SJCRH30 (cell line): Measurements from ENCODE around the gene MED10. TPM values are rescaled to one million over a fixed set of nuclear protein-coding genes. Genes with fewer than 3 reads are reported as not detected.
A peak's percentile ranks its signal among the peaks of the same experiment; 100 is the strongest.

Experiments
- DNase-seq, 2 experiments: peaks; one replicate each; pipeline ENCODE4 v3.0.0-alpha.2; 2015 to 2020
- H3K27ac ChIP-seq: fragments of 250-450 bp; sonication (Bioruptor Pico); 2 replicates; pipeline ENCODE4 v1.5.1; 2020; ENCODE audit warnings: mild to moderate bottlenecking, moderate library complexity
- H3K27me3 ChIP-seq: fragments of 250-450 bp; sonication (Bioruptor Pico); 2 replicates; pipeline ENCODE4 v1.5.1; 2020; ENCODE audit warnings: mild to moderate bottlenecking, moderate library complexity
- H3K36me3 ChIP-seq: fragments of 250-450 bp; sonication (Bioruptor Pico); 2 replicates; pipeline ENCODE4 v1.5.1; 2020; ENCODE audit warnings: mild to moderate bottlenecking, moderate library complexity
- H3K4me1 ChIP-seq: fragments of 250-450 bp; sonication (Bioruptor Pico); 2 replicates; pipeline ENCODE4 v1.5.1; 2020; ENCODE audit warnings: mild to moderate bottlenecking, moderate library complexity
- H3K4me3 ChIP-seq: fragments of 250-450 bp; sonication (Bioruptor Pico); 2 replicates; pipeline ENCODE4 v1.5.1; 2020; ENCODE audit warnings: mild to moderate bottlenecking, moderate library complexity
- H3K9me3 ChIP-seq: fragments of 250-450 bp; sonication (Bioruptor Pico); replicated peaks from 2 replicates; pipeline ENCODE4 v1.5.1; 2020; ENCODE audit warnings: mild to moderate bottlenecking, moderate library complexity
- total RNA-seq: library from RNA; depleted of rRNA; stranded (reverse); fragments of >200 nt; shearing (Covaris generic); gene quantifications from 2 replicates; pipeline ENCODE4 v1.2.3, GENCODE V29; 2014

MED10 gene
- total RNA-seq, 1 experiment from 2014 or later: 14.8 TPM

GRCh38 chr5:6393596-6394194, 15.3 kb upstream of the MED10 start:
- DNase-seq: no peak
- Histone ChIP-seq H3K27me3 (no peaks in the 10 kb centered on the region), H3K36me3 (no peaks in the 10 kb centered on the region), H3K27ac (no peak overlapping the region), H3K4me3 (no peak overlapping the region), H3K4me1 (no peaks in the 10 kb centered on the region), H3K9me3 (no peaks in the 10 kb centered on the region)

- Histone ChIP-seq H3K27me3 (no peaks in the 10 kb centered on the region), H3K27ac (no peak overlapping the region), H3K9me3 (no peaks in the 10 kb centered on the region), H3K4me1 (no peaks in the 10 kb centered on the region), H3K4me3 (no peak overlapping the region), H3K36me3 (no peaks in the 10 kb centered on the region)
- DNase-seq: no peak
Observed at GRCh38 chr5:6392561-6392960, 14.2 kb upstream of the MED10 start.

DNA sequence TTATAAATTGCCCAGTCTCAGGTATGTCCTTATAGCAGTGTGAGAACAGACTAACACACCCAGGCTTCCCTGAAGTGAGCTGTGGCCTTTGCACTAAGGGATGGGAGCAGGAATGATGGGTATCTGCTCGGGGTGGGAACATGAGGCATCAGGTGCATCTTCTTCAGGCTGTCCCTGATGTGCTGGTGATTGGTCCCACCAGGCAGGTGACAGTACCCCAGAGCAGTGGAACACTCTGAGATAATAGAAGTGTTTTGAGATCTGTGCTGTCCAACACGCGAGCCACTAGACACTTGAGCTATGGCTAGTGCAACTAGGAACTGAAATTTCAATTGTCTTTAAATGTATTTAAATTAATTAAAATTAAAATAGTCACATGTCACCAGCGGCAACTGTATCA, 12.8 kb upstream of the MED10 start:
- H3K27me3 ChIP-seq: no peaks in the 10 kb centered on the region

GRCh38 chr5:6389946-6390530, 11.7 kb upstream of the MED10 start:
- H3K4me1 ChIP-seq: no peaks in the 10 kb centered on the region
- DNase-seq: no peak
- no peaks in the 10 kb centered on the region for H3K27me3 ChIP-seq
- no peak overlapping the region for H3K4me3 ChIP-seq
- no peak overlapping the region for H3K27ac ChIP-seq
- no peaks in the 10 kb centered on the region for H3K9me3 ChIP-seq
- no peaks in the 10 kb centered on the region for H3K36me3 ChIP-seq

More for the DNA sequence above, 12.8 kb upstream of the MED10 start:
- DNase-seq: no peak
- Histone ChIP-seq H3K4me1 (no peaks in the 10 kb centered on the region), H3K27ac (no peak overlapping the region), H3K4me3 (no peak overlapping the region), H3K36me3 (no peaks in the 10 kb centered on the region), H3K9me3 (no peaks in the 10 kb centered on the region)

- H3K4me1 ChIP-seq: no peaks in the 10 kb centered on the region
- no peaks in the 10 kb centered on the region for H3K36me3 ChIP-seq
- no peak overlapping the region for H3K27ac ChIP-seq
- no peak for DNase-seq
- H3K27me3 ChIP-seq: no peaks in the 10 kb centered on the region
- no peak overlapping the region for H3K4me3 ChIP-seq
- H3K9me3 ChIP-seq: no peaks in the 10 kb centered on the region
Observed at GRCh38 chr5:6389397-6389796, 11.1 kb upstream of the MED10 start.

GRCh38 chr5:6387970-6388369, 9.6 kb upstream of the MED10 start:
- H3K36me3 ChIP-seq: no peaks in the 10 kb centered on the region
- DNase-seq: no peak
- H3K4me1 ChIP-seq: no peaks in the 10 kb centered on the region
- no peaks in the 10 kb centered on the region for H3K27me3 ChIP-seq
- no peak overlapping the region for H3K4me3 ChIP-seq
- H3K27ac ChIP-seq: no peak overlapping the region
- H3K9me3 ChIP-seq: no peaks in the 10 kb centered on the region

DNA sequence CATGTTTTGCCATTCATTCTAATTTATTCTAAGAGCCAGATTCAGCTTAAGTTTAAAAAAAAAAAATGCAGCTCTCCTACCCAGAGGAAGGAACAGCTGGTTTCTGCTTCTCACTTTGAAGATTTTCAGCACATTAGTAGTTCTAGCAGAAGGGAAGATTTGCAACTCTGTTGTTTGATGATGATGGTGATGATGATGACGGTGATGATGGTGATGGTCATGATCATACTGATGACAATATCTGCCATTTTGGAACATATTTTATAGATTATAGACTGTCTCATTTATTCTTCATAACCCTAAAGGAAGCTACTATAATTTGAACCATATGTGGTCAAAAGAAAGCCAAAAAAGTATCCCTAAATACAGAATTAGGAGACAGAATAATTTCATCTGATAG, 7.9 kb upstream of the MED10 start:
- no peaks in the 10 kb centered on the region for H3K36me3 ChIP-seq
- no peak overlapping the region for H3K27ac ChIP-seq
- H3K4me1 ChIP-seq: no peaks in the 10 kb centered on the region
- no peak overlapping the region for H3K4me3 ChIP-seq
- H3K9me3 ChIP-seq: no peaks in the 10 kb centered on the region
- H3K27me3 ChIP-seq: no peaks in the 10 kb centered on the region
- no peak for DNase-seq

DNA sequence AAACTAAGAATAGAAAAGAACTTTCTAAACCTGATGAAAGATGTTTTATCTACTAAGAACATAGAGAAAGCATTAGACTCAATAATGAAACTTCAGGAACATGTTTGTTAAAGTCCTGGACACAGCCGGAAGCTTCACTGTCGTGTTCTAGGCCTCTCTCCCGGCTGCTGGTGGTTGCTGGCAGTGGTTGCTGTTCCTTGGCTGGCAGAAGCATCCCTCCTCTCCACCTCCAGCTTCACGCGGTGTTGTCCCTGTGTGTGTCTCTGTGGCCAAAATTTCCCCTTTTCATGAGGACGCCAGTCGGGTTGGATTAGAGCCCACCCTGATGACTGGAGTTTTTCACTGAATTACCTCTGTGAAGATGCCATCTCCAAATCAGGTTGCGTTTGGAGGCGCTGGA, 6.5 kb upstream of the MED10 start:
- Histone ChIP-seq H3K27me3 (no peaks in the 10 kb centered on the region), H3K36me3 (no peaks in the 10 kb centered on the region), H3K27ac (no peak overlapping the region), H3K4me1 (no peaks in the 10 kb centered on the region), H3K9me3 (no peaks in the 10 kb centered on the region), H3K4me3 (no peak overlapping the region)
- no peak for DNase-seq

DNA sequence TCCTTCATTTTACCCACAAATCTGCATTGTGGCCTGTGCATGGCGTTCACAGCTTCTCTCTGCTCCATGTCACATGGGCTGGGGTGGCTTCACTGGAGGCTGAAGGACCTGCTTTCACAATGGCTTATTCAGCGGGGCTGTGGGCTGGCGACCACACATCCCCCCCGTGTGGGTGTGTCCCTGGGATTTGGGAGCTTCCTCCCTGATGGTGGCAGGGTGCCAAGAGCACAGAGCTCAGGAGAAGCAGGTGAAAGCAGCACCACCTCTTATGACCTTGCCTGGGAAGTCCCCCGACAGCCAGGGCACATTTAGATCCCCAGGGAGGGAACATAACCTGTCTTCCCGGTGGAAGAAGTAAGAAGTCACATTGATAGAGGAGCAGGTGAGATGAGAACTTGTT, 5.0 kb upstream of the MED10 start:
- H3K27me3 ChIP-seq: no peaks in the 10 kb centered on the region
- no peaks in the 10 kb centered on the region for H3K4me1 ChIP-seq
- H3K4me3 ChIP-seq: no peak overlapping the region
- DNase-seq: no peak
- H3K36me3 ChIP-seq: no peaks in the 10 kb centered on the region
- H3K9me3 ChIP-seq: no peaks in the 10 kb centered on the region
- no peak overlapping the region for H3K27ac ChIP-seq

DNA sequence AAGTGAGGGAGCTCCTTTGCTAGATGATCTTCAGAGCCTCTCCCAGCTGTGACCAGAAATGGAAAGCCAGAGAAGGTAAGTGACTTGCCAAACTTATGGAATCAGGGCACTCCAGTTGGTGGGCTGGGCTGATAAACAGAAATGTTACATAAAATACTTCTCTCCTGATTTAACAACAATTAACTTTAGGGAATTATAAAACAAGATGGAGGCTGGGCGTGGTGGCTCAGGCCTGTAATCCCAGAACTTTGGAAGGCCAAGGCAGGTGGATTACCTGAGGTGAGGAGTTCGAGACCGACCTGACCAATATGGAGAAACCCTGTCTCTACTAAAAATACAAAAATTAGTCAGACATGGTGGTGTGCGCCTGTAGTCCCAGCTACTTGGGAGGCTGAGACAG, 899 bp upstream of the MED10 start:
- no peak for DNase-seq
- H3K27ac ChIP-seq: no peak overlapping the region

DNA sequence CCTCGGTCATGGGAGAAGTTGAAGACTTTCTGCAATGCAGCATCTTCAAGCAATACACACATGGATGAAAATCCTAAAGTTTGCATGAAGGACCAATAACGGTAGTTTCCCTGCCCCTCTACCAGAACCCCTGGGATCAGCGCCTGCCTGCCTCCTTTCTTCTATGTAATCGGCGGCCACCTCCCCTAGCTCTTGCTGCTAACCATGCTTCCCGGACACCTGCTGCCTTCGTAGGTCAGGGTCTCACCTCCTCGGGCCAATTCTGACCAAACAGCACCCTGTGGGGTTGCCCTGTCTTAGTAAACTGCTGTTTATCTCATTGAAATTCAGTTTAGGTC, 388 bp upstream of the MED10 start:
- H3K9me3 ChIP-seq: no peaks in the 10 kb centered on the region
- H3K36me3 ChIP-seq: peaks cover 15% of the 10 kb centered on the region
- H3K27me3 ChIP-seq: no peaks in the 10 kb centered on the region
- no peaks in the 10 kb centered on the region for H3K4me1 ChIP-seq
- H3K27ac ChIP-seq: no peak overlapping the region
- no peak for DNase-seq
- peak overlapping the region; percentile 88 for H3K4me3 ChIP-seq

More for the DNA sequence above, 899 bp upstream of the MED10 start:
- Histone ChIP-seq H3K9me3 (no peaks in the 10 kb centered on the region), H3K4me3 (peak overlapping the region; percentile 88), H3K27me3 (no peaks in the 10 kb centered on the region), H3K36me3 (peaks cover 10% of the 10 kb centered on the region), H3K4me1 (no peaks in the 10 kb centered on the region)

GRCh38 chr5:6377582-6377904, 804 bp downstream of the MED10 start:
- Histone ChIP-seq H3K27me3 (no peaks in the 10 kb centered on the region), H3K36me3 (peaks cover 17% of the 10 kb centered on the region), H3K4me3 (peak overlapping the region; percentile 88), H3K9me3 (no peaks in the 10 kb centered on the region), H3K4me1 (no peaks in the 10 kb centered on the region), H3K27ac (peak overlapping the region; percentile 53; the same call in 1 of the 2 replicates)
- DNase-seq: no peak

DNA sequence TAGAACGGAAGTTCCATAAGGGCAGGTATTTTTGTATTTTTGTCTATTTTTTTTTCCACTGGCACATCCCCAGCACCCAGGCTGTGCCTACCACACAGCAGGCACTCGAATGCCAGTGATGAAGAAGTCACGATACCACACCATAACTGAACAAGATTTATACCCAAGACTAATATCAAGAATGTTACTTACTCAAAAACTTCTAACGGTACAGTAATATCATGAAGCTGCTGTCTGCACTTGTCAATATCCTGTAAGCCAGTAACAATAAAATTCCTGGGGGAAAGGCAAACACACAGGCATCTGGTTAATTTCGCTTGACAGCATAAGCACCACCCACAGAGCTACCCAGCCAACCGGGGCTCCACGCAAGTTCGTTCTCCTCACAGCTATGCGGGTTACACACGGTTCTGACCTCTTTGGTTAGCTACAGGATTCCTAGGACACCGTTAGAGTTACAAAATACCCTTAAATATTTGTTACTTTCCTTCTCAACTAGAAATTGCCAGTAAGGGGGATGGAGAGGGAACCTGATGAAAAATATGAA, 1.3 kb downstream of the MED10 start:
- H3K27me3 ChIP-seq: no peaks in the 10 kb centered on the region
- H3K4me1 ChIP-seq: no peaks in the 10 kb centered on the region
- H3K4me3 ChIP-seq: peak overlapping the region; percentile 88; the same call in 1 of the 2 replicates
- no peak overlapping the region for H3K27ac ChIP-seq
- DNase-seq: no peak
- no peaks in the 10 kb centered on the region for H3K9me3 ChIP-seq
- peaks cover 17% of the 10 kb centered on the region for H3K36me3 ChIP-seq

DNA sequence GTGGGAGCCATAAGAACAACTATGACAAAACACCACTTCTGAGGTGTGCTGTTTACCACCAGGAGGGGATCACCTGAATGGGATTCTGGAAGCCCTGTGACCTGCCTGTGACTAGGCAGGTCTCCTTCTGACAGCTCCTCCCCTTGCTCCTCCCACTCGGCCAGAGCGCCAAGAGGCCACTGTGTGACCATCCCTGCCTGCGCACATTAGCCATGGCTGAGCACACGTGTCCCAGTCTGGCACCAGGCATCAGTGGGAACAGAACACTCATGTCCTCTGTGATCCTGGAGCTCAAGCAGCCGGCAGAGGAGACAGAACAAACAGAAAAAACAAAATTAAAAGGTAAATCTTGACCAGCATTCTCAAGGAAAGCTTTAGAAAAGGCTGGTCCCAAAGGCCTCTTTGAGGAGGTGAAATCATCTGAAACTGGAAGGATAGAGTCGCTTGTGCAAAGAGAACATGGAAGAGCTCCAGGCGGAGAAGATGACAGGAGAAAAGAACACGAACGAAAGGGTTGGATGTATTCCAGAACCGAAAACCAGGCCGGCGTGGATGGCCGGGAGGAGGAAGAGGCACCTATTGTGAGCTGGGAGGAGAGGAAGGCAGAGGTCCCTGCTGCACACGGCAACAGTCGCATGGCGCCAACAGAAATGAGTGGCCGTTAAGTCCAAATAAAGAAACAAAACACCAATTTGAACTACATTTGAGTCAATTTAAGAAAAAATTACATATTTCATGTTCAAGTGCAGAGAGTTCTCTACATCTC, 5.1 kb downstream of the MED10 start:
- no peak overlapping the region for H3K4me3 ChIP-seq
- H3K4me1 ChIP-seq: no peaks in the 10 kb centered on the region
- peaks cover 17% of the 10 kb centered on the region for H3K36me3 ChIP-seq
- H3K9me3 ChIP-seq: no peaks in the 10 kb centered on the region
- H3K27me3 ChIP-seq: no peaks in the 10 kb centered on the region
- DNase-seq: no peak
- no peak overlapping the region for H3K27ac ChIP-seq

DNA sequence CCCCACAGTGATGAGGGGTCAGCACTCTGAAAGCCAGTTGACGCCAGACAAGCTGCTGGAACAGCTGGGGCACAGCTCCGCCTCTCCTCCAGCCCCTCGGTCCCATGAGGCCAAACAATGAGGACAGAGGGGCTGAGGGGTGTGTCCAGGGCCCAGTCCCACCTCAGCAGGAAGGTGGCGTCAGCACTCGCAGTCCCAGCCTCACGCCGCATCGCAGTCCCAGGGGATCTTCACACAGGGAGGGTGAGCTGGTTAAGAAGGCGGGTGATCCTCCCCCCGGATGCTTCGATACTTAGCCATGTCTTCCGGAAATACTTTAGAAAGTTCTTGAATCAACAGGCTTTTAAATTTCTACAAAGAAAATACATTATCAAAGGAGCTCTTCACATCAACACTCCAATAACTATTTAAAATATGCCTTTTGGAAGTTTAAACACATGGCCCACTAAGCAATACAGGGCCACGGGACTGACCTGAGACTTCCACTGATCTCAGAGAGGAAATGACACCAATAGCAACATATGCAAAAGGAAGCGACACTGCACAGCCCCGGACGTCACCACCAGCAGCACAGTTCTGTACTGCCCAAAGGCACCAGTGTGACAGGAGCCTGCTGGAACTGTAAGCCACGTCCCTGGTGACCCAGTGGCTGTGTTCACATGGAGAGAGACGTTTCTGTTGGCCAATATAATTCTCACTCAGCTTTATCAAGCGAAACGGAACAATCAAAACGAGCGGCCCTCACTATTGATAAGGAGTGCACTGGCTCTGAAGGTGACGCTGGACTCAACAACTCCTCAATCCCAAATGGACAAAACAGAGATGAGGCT, 5.9 kb downstream of the MED10 start:
- H3K4me3 ChIP-seq: no peak overlapping the region
- no peaks in the 10 kb centered on the region for H3K4me1 ChIP-seq
- H3K36me3 ChIP-seq: peaks cover 17% of the 10 kb centered on the region
- H3K9me3 ChIP-seq: no peaks in the 10 kb centered on the region
- no peaks in the 10 kb centered on the region for H3K27me3 ChIP-seq
- DNase-seq: no peak
- H3K27ac ChIP-seq: no peak overlapping the region
